ENCODE results near the gene NOL12.
A peak's percentile ranks its signal among the peaks of the same experiment; 100 is the strongest.

The NOL12 gene

DNA sequence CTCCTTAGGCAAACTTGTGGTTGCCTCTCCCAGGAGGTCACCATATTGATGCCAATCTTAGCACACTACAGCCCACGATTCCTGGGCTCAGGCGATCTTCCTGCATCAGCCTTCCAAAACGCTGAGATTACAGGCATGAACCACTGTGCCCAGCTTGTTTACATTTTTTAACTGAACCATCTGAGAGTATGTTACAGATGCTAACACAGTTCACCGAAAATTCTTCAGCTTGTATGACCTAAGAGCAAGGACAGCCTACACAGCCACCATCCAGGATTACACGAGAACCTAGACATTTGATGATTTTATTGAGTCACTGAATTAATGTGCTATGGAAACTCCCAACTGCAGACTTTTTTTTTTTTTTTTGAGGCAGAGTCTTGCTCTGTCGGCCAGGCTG, 16.6 kb upstream of the NOL12 start:
- Histone ChIP-seq H3K4me1 (ENCODE audit: control insufficient read depth in 1 of 2, insufficient read depth in 1 of 2, low read depth in 1 of 2, low read length in 1 of 2) (peaks cover 16 to 24% of the 10 kb centered on the region in 2 experiments), H3K27me3 (peaks cover 17% of the 10 kb centered on the region), H3K9me3 (no peaks in the 10 kb centered on the region), H3K36me3 (peaks cover 5% of the 10 kb centered on the region), H3K4me3 (ENCODE audit: low read depth in 1 of 2, low read length in 1 of 2) (no peak overlapping the region), H3K27ac (no peak overlapping the region)
- TF ChIP-seq, protein P1, sequence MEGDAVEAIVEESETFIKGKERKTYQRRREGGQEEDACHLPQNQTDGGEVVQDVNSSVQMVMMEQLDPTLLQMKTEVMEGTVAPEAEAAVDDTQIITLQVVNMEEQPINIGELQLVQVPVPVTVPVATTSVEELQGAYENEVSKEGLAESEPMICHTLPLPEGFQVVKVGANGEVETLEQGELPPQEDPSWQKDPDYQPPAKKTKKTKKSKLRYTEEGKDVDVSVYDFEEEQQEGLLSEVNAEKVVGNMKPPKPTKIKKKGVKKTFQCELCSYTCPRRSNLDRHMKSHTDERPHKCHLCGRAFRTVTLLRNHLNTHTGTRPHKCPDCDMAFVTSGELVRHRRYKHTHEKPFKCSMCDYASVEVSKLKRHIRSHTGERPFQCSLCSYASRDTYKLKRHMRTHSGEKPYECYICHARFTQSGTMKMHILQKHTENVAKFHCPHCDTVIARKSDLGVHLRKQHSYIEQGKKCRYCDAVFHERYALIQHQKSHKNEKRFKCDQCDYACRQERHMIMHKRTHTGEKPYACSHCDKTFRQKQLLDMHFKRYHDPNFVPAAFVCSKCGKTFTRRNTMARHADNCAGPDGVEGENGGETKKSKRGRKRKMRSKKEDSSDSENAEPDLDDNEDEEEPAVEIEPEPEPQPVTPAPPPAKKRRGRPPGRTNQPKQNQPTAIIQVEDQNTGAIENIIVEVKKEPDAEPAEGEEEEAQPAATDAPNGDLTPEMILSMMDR (IDR thresholded peaks at IDR 0.05) = no peak

DNA sequence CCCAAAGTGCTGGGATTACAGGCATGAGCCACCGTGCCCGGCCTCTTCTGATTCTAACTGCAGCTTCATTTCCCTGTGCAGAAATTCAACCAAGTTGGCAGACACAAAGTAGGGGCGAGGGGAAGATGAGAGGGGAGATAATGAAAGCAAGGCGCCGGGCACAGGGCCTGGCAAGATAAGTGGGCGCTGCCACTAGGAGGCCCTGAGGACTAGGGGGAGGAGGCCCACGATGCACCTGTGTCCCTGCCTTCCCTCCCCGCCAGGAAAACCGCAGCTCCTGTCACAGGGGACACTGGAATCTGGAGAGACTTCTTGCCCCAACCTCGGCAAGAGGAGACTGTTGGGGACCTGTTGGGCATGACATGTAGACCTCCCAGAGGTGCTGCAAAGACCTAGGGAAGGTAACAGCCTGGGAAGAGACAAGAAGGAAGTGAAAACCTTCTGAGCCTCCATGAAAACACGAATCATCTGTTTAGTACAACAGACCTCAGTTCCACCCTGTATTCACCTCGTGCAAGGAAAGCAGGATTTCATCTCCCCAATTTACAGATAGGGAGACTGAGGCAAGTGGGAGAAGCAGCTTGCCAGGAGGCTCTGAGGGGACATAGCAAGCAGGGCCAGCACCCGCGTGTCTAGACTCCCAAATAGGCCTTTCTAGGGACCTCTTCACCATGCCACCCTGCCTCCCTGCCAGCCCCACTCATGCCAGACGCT, 13.8 kb upstream of the NOL12 start:
- H3K36me3 ChIP-seq = no peaks in the 10 kb centered on the region
- H3K9me3 ChIP-seq = no peaks in the 10 kb centered on the region
- peaks cover 17% of the 10 kb centered on the region for H3K27me3 ChIP-seq
- no peak overlapping the region for H3K27ac ChIP-seq
- peaks cover 37 to 52% of the 10 kb centered on the region in 2 experiments for H3K4me1 ChIP-seq (ENCODE audit: control insufficient read depth in 1 of 2, insufficient read depth in 1 of 2, low read depth in 1 of 2, low read length in 1 of 2)
- H3K4me3 ChIP-seq (ENCODE audit: low read depth in 1 of 2, low read length in 1 of 2) = no peak overlapping the region
- TF ChIP-seq, protein P1 (IDR thresholded peaks at IDR 0.05) = no peak

GRCh38 chr22:37672920-37673455, 13.2 kb upstream of the NOL12 start:
- H3K27ac ChIP-seq = no peak overlapping the region
- no peaks in the 10 kb centered on the region for H3K36me3 ChIP-seq
- H3K27me3 ChIP-seq = peaks cover 17% of the 10 kb centered on the region
- no peak overlapping the region for H3K4me3 ChIP-seq (ENCODE audit: low read depth in 1 of 2, low read length in 1 of 2)
- H3K9me3 ChIP-seq = no peaks in the 10 kb centered on the region
- TF ChIP-seq, protein P1 (IDR thresholded peaks at IDR 0.05) = no peak
- peaks cover 39 to 58% of the 10 kb centered on the region in 2 experiments for H3K4me1 ChIP-seq (ENCODE audit: control insufficient read depth in 1 of 2, insufficient read depth in 1 of 2, low read depth in 1 of 2, low read length in 1 of 2)

DNA sequence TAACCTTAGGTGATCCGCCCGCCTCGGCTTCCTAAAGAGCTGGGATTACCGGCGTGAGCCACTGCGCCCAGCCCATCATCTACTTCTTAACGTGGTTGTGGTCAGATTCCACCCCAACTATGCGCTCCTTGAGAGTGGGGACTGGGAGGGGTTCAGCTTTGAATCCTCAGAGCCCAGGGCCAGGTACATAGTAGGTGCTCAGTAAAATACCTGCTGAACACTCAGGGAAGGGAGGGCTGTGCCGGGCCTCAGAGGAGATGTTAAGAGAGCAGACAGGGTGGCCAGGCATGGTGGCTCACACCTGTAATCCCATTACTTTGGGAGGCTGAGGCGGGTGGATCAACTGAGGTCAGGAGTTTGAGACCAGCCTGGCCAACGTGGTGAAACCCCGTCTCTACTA, 11.9 kb upstream of the NOL12 start:
- TF ChIP-seq, protein P1 (IDR thresholded peaks at IDR 0.05) = no peak
- Histone ChIP-seq H3K27ac (peak overlapping the region; percentile 93), H3K4me3 (ENCODE audit: low read depth in 1 of 2, low read length in 1 of 2) (peak overlapping the region in 1 of 2 experiments; percentile 84), H3K4me1 (ENCODE audit: control insufficient read depth in 1 of 2, insufficient read depth in 1 of 2, low read depth in 1 of 2, low read length in 1 of 2) (peaks cover 39 to 61% of the 10 kb centered on the region in 2 experiments), H3K27me3 (peaks cover 17% of the 10 kb centered on the region), H3K36me3 (no peaks in the 10 kb centered on the region), H3K9me3 (no peaks in the 10 kb centered on the region)

DNA sequence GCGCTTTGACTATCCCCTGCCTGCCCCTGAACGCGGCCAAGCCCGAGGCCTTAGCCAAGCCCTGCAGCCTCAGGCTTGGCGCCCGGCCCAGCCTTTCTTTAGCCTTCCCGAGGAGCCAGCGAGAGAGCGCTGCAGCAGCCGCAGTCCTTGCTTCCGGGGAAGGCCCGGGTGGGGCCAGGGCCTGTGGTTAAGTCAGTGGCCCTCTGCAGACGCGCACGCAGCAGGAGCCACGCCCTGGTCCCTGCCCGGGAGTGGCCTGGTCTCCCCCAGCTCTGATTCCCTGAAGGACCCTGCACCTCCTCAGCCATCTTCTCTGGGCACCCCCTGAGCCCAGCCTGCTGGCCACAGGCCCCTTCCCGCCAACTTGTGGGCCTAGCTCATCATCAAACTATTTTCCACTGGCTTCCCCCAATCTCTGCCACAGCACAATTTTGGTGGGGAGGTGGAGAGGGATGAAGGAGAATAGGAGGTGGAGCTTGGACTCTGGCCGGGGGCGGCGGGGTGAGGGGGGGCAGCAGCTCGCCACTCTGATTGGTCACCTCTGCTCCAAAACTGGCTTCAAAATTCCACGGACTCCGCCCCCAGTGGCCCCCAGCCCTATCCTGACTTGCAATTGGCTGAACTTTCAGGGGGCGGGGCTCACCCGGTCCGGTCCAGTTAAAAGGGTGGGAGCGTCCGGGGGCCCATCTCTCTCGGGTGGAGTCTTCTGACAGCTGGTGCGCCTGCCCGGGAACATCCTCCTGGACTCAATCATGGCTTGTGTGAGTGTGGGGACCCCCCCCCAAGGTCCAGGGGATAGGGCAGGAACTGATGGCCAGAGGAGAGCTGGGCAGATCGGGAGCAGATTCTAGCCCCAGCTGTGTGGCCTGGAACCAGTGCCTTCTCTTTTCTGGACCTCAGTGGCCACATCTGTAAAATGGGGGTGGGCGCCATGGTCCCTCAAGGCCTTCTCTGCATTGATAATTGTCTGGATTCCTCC, 10.9 kb upstream of the NOL12 start, which contains the start of gene LGALS1:
Gene LGALS1 (plus strand): TSS at position 686 of the 979 bp plus-strand sequence. CDS start 67 bp downstream, at position 753.
- TF ChIP-seq, protein P1 (IDR thresholded peaks at IDR 0.05) = no peak
- Histone ChIP-seq H3K36me3 (peaks cover 5% of the 10 kb centered on the region), H3K27ac (peak within 1 kb of the TSS; percentile 93), H3K4me3 (ENCODE audit: low read depth in 1 of 2, low read length in 1 of 2) (peak within 1 kb of the TSS; percentile 62 to 84), H3K4me1 (ENCODE audit: control insufficient read depth in 1 of 2, insufficient read depth in 1 of 2, low read depth in 1 of 2, low read length in 1 of 2) (peaks cover 39 to 61% of the 10 kb centered on the region in 2 experiments), H3K9me3 (no peaks in the 10 kb centered on the region), H3K27me3 (peaks cover 17% of the 10 kb centered on the region)
